GM12875 (cell line): Measurements from ENCODE around the gene SOX11.
"Not testable (repeated sequence)": the region's sequence is repeated elsewhere in the genome, so short reads cannot be mapped to it uniquely, and the experiment has no call there.

Experiments
- H3K4me3 ChIP-seq: one replicate; pipeline ENCODE4 v1.5.1; 2011; ENCODE audit warnings: low read depth, low read length, control low read depth
- TF ChIP-seq, protein P1 (sequence below): IDR thresholded peaks from 2 replicates; pipeline ENCODE4 v1.5.1; 2011; ENCODE audit warnings: low read depth, mild to moderate bottlenecking, control low read depth, inconsistent platforms, low read length, moderate library complexity, borderline replicate concordance; ENCODE audit not compliant: insufficient read depth

Gene SOX11

DNA sequence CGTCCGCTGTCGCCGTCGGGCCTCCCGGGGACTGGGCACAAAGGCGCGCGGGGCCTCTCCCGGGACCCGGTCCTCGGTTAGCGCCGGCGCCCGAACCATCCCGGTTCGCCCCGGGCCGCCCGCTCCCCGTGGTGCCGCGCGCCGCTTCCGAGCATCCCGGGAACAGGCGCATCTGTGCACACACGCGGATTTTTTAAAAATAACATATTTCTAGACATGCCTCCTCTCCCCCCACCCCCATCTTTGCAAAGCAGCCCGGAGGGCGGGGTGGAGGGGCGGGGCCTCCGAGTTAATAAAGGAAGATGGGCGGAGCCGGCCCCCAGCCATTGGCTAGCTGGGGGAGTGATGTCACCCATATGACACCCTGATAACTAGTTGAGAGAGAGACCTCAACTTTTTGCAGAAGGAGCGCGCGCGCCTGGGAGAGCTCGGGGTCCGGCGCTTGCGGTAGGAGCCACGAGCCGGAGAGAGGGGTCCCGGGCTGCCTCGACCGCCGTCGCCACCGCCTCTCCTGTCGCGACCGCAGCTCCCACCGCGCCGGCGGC, at the start of gene SOX11:
Gene SOX11 (plus strand): TSS at position 400 of the 545 bp plus-strand sequence. CDS start 338 bp downstream, outside the sequence.
- TF ChIP-seq, protein P1, sequence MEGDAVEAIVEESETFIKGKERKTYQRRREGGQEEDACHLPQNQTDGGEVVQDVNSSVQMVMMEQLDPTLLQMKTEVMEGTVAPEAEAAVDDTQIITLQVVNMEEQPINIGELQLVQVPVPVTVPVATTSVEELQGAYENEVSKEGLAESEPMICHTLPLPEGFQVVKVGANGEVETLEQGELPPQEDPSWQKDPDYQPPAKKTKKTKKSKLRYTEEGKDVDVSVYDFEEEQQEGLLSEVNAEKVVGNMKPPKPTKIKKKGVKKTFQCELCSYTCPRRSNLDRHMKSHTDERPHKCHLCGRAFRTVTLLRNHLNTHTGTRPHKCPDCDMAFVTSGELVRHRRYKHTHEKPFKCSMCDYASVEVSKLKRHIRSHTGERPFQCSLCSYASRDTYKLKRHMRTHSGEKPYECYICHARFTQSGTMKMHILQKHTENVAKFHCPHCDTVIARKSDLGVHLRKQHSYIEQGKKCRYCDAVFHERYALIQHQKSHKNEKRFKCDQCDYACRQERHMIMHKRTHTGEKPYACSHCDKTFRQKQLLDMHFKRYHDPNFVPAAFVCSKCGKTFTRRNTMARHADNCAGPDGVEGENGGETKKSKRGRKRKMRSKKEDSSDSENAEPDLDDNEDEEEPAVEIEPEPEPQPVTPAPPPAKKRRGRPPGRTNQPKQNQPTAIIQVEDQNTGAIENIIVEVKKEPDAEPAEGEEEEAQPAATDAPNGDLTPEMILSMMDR = no peak
- H3K4me3 ChIP-seq = no peak within 1 kb of the TSS

DNA sequence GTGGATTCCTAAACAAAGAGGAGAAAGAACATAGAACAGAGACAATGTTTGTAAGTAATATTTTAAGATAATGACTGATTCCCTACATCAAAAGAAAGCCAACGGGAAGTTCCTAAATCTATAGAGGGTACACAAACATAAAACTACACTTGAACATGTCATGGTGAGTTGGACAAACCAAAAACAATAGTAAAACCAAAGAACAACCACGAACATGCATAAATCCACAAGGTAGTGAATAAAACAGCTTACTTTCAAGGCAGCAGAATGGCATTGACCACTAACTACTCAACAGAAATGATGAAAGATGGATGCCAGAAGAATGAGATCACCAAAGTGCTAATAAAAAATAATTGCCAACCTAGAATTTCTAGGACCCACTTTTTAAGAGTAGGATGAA, 39.5 kb upstream of the SOX11 start:
- H3K4me3 ChIP-seq = not testable (repeated sequence)

- H3K4me3 ChIP-seq = not testable (repeated sequence)
These were observed 38.4 kb upstream of the SOX11 start for GRCh38 chr2:5653756-5654155.

DNA sequence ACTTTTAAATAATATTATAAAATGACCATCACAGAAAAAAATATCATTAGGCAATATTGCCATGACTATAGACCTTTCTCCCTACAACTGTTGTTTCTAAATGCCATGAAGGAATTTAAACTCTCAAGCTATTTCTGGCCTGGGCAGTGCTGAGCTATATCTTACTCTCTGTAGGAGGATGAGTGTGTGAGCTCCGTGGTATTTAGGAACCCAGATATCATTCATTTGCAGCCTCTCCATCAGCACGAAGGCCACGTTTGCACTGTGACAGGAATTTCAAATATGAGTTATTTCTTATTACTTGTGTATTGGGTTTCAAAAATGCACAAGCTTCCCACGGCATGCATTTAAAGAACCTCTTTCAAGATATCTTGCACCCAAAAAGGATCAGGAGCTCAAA, 35.0 kb upstream of the SOX11 start:
- H3K4me3 ChIP-seq = no peak overlapping the region
- TF ChIP-seq, protein P1 = no peak

GRCh38 chr2:5660591-5660990, 31.6 kb upstream of the SOX11 start:
- no peak overlapping the region for H3K4me3 ChIP-seq
- TF ChIP-seq, protein P1 = no peak

DNA sequence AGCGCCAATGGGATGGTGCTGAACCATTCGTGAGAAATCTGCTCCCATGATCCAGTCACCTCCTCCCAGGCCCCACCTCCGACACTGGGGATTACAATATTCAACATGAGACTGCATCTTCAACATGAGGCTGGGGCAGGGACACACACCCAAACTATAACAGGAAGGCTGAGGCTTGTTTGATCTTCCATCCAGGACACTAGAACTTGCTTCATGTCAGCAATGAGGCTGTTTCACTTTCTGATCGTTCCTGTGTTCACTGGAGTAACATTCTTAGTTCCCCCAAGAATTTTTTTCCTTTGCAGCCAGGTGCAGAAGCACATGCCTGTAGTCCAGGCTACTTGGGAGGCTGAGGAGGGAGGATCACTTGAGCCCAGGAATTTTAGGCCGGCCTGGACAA, 30.8 kb upstream of the SOX11 start:
- TF ChIP-seq, protein P1 = no peak
- no peak overlapping the region for H3K4me3 ChIP-seq

- no peak overlapping the region for H3K4me3 ChIP-seq
- TF ChIP-seq, protein P1 = no peak
These were observed 27.9 kb upstream of the SOX11 start for GRCh38 chr2:5664278-5664681.

GRCh38 chr2:5665066-5665465, 27.1 kb upstream of the SOX11 start:
- TF ChIP-seq, protein P1 = no peak
- H3K4me3 ChIP-seq = no peak overlapping the region
